ENCODE results near the gene ODF4. TPM values are rescaled to one million over a fixed set of nuclear protein-coding genes. Genes with fewer than 3 reads are reported as not detected.

Gene ODF4
- total RNA-seq, 1 donor from 2014 or later: not detected

- no peak for DNase-seq (ENCODE audit: low spot score in 2 of 2, unreplicated experiment in 2 of 2)
- H3K4me1 Mint-ChIP-seq: peaks cover 7% of the 10 kb centered on the region
- no peaks in the 10 kb centered on the region for H3K36me3 Mint-ChIP-seq
- no peak for TF ChIP-seq CTCF (IDR thresholded peaks at IDR 0.05; ENCODE audit: unreplicated experiment)
- H3K27ac Mint-ChIP-seq: no peak overlapping the region
- peak overlapping the region; percentile 73 for H3K4me3 Mint-ChIP-seq
- H3K9me3 Mint-ChIP-seq: no peaks in the 10 kb centered on the region
- H3K27me3 Mint-ChIP-seq (ENCODE audit: low read depth): peaks cover 31% of the 10 kb centered on the region
Measured at GRCh38 chr17:8327303-8327649, 12.4 kb upstream of the ODF4 start.

GRCh38 chr17:8332128-8332527, 7.5 kb upstream of the ODF4 start:
- no peak overlapping the region for H3K4me3 Mint-ChIP-seq
- no peak for DNase-seq (ENCODE audit: low spot score in 2 of 2, unreplicated experiment in 2 of 2)
- no peak for TF ChIP-seq CTCF (IDR thresholded peaks at IDR 0.05; ENCODE audit: unreplicated experiment)
- no peak overlapping the region for H3K27ac Mint-ChIP-seq
- H3K27me3 Mint-ChIP-seq (ENCODE audit: low read depth): peaks cover 6% of the 10 kb centered on the region
- no peaks in the 10 kb centered on the region for H3K36me3 Mint-ChIP-seq
- no peaks in the 10 kb centered on the region for H3K9me3 Mint-ChIP-seq
- no peaks in the 10 kb centered on the region for H3K4me1 Mint-ChIP-seq

GRCh38 chr17:8332688-8333087, 7.0 kb upstream of the ODF4 start:
- H3K9me3 Mint-ChIP-seq: no peaks in the 10 kb centered on the region
- H3K36me3 Mint-ChIP-seq: no peaks in the 10 kb centered on the region
- H3K4me1 Mint-ChIP-seq: peaks cover under 1% of the 10 kb centered on the region
- no peak overlapping the region for H3K27ac Mint-ChIP-seq
- no peak overlapping the region for H3K4me3 Mint-ChIP-seq
- no peak for TF ChIP-seq CTCF (IDR thresholded peaks at IDR 0.05; ENCODE audit: unreplicated experiment)
- no peak for DNase-seq (ENCODE audit: low spot score in 2 of 2, unreplicated experiment in 2 of 2)
- peaks cover 2% of the 10 kb centered on the region for H3K27me3 Mint-ChIP-seq (ENCODE audit: low read depth)

- Mint-ChIP-seq H3K4me1 (peaks cover 6% of the 10 kb centered on the region), H3K36me3 (no peaks in the 10 kb centered on the region), H3K9me3 (no peaks in the 10 kb centered on the region), H3K27me3 (ENCODE audit: low read depth) (no peaks in the 10 kb centered on the region), H3K4me3 (no peak overlapping the region), H3K27ac (no peak overlapping the region)
- TF ChIP-seq CTCF (IDR thresholded peaks at IDR 0.05; ENCODE audit: unreplicated experiment): no peak
- DNase-seq (ENCODE audit: low spot score in 2 of 2, unreplicated experiment in 2 of 2): no peak
Measured at GRCh38 chr17:8333281-8333680, 6.4 kb upstream of the ODF4 start.

GRCh38 chr17:8337802-8338752, 1.6 kb upstream of the ODF4 start:
- H3K4me1 Mint-ChIP-seq: peaks cover 16% of the 10 kb centered on the region
- H3K4me3 Mint-ChIP-seq: no peak overlapping the region
- H3K27me3 Mint-ChIP-seq (ENCODE audit: low read depth): no peaks in the 10 kb centered on the region
- DNase-seq (ENCODE audit: low spot score in 2 of 2, unreplicated experiment in 2 of 2): no peak
- no peak overlapping the region for H3K27ac Mint-ChIP-seq
- no peaks in the 10 kb centered on the region for H3K9me3 Mint-ChIP-seq
- H3K36me3 Mint-ChIP-seq: no peaks in the 10 kb centered on the region
- no peak for TF ChIP-seq CTCF (IDR thresholded peaks at IDR 0.05; ENCODE audit: unreplicated experiment)

All from mesothelial cell of epicardium (in vitro differentiated cells).